Measurements from ENCODE around the gene PSTPIP2.
A peak's percentile ranks its signal among the peaks of the same experiment; 100 is the strongest.
"Not testable (repeated sequence)": the region's sequence is repeated elsewhere in the genome, so short reads cannot be mapped to it uniquely, and the experiment has no call there.

The PSTPIP2 gene

DNA sequence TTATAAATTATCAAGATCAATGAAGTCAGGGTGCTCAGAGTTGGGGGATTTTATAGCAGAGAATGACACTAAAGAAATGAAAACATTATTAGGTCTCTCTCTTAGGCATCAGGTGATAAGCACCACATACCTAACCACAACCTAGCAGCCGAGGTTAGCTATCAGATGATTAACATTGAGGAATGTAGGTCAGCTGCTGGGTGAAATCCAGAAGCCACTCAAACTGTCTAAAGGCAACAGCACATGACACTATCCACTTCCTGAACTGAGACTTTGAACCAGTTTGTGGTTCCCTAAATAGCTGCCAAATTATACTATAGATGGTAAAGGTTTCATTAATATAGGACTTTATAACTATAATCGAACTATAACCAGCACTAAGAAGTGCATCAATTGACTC is 109.6 kb downstream of the PSTPIP2 start:
- H3K27me3 ChIP-seq (ENCODE audit: insufficient read depth, poor library complexity, severe bottlenecking), result no peaks in the 10 kb centered on the region
- H3K27ac ChIP-seq (replicated peaks), result peak overlapping the region; percentile 56
- no peak overlapping the region for H3K4me3 ChIP-seq (replicated peaks; ENCODE audit: insufficient read depth, low read length)
- TF ChIP-seq, protein P1, sequence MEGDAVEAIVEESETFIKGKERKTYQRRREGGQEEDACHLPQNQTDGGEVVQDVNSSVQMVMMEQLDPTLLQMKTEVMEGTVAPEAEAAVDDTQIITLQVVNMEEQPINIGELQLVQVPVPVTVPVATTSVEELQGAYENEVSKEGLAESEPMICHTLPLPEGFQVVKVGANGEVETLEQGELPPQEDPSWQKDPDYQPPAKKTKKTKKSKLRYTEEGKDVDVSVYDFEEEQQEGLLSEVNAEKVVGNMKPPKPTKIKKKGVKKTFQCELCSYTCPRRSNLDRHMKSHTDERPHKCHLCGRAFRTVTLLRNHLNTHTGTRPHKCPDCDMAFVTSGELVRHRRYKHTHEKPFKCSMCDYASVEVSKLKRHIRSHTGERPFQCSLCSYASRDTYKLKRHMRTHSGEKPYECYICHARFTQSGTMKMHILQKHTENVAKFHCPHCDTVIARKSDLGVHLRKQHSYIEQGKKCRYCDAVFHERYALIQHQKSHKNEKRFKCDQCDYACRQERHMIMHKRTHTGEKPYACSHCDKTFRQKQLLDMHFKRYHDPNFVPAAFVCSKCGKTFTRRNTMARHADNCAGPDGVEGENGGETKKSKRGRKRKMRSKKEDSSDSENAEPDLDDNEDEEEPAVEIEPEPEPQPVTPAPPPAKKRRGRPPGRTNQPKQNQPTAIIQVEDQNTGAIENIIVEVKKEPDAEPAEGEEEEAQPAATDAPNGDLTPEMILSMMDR (IDR thresholded peaks at IDR 0.05; ENCODE audit: insufficient read depth, low read length), result no peak
- peak; percentile 73; the same call in 1 of the 2 replicates for TF ChIP-seq SPI1 (IDR thresholded peaks at IDR 0.05; ENCODE audit: borderline replicate concordance, low read depth)
- peak; percentile 63 to 79 for DNase-seq (ENCODE audit: low read depth in 1 of 2, low spot score in 1 of 2)

DNA sequence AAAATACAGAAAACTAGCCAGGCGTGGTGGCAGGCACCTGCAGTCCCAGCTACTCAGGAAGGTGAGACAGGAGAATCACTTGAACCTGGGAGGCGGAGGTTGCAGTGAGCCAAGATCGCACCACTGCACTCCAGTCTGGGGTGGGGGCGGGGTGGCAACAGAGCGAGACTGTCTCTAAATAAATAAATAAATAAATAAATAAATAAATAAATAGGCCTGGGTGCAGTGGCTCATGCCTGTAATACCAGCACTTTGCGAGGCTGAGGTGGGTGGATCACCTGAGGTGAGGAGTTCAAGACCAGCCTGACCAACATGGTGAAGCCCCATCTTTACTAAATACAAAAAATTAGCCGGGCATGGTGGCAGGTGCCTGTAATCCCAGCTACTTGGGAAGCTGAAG is 112.6 kb downstream of the PSTPIP2 start:
- DNase-seq (ENCODE audit: low read depth in 1 of 2, low spot score in 1 of 2); H3K4me3 ChIP-seq (replicated peaks; ENCODE audit: insufficient read depth, low read length); H3K27me3 ChIP-seq (ENCODE audit: insufficient read depth, poor library complexity, severe bottlenecking); H3K27ac ChIP-seq (replicated peaks): not testable (repeated sequence)

DNA sequence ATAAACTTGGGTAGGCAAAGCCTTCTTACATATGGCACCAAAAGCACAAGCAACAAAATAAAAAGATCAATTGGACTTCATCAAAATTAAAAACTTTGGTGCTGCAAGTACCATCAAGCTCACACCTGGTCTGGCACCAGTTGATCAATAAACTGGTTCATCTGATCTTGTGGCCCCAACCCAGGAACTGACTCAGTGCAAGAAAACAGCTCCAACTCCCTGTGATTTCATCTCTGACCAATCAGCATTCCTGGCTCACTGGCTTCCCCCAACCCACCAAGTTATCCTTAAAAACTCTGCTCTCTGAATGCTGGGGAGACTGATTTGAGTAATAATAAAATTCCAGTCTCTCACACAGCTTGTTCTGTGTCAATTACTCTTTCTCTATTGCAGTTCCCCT is 113.3 kb downstream of the PSTPIP2 start:
- TF ChIP-seq, protein P2, sequence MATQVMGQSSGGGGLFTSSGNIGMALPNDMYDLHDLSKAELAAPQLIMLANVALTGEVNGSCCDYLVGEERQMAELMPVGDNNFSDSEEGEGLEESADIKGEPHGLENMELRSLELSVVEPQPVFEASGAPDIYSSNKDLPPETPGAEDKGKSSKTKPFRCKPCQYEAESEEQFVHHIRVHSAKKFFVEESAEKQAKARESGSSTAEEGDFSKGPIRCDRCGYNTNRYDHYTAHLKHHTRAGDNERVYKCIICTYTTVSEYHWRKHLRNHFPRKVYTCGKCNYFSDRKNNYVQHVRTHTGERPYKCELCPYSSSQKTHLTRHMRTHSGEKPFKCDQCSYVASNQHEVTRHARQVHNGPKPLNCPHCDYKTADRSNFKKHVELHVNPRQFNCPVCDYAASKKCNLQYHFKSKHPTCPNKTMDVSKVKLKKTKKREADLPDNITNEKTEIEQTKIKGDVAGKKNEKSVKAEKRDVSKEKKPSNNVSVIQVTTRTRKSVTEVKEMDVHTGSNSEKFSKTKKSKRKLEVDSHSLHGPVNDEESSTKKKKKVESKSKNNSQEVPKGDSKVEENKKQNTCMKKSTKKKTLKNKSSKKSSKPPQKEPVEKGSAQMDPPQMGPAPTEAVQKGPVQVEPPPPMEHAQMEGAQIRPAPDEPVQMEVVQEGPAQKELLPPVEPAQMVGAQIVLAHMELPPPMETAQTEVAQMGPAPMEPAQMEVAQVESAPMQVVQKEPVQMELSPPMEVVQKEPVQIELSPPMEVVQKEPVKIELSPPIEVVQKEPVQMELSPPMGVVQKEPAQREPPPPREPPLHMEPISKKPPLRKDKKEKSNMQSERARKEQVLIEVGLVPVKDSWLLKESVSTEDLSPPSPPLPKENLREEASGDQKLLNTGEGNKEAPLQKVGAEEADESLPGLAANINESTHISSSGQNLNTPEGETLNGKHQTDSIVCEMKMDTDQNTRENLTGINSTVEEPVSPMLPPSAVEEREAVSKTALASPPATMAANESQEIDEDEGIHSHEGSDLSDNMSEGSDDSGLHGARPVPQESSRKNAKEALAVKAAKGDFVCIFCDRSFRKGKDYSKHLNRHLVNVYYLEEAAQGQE (IDR thresholded peaks at IDR 0.05; ENCODE audit: insufficient replicate concordance, low read depth), result no peak
- TF ChIP-seq GABPA (IDR thresholded peaks at IDR 0.05; ENCODE audit: low read depth) (no peak), SPI1 (IDR thresholded peaks at IDR 0.05; ENCODE audit: borderline replicate concordance, low read depth) (no peak), POLR2AphosphoS5 (IDR thresholded peaks at IDR 0.05; ENCODE audit: low read depth) (no peak)
- TF ChIP-seq, protein P1 (IDR thresholded peaks at IDR 0.05; ENCODE audit: insufficient read depth, low read length), result no peak
- H3K4me3 ChIP-seq (replicated peaks; ENCODE audit: insufficient read depth, low read length), result no peak overlapping the region
- DNase-seq (ENCODE audit: low read depth in 1 of 2, low spot score in 1 of 2), result no peak
- H3K27me3 ChIP-seq (ENCODE audit: insufficient read depth, poor library complexity, severe bottlenecking), result no peaks in the 10 kb centered on the region
- H3K27ac ChIP-seq (replicated peaks), result no peak overlapping the region

DNA sequence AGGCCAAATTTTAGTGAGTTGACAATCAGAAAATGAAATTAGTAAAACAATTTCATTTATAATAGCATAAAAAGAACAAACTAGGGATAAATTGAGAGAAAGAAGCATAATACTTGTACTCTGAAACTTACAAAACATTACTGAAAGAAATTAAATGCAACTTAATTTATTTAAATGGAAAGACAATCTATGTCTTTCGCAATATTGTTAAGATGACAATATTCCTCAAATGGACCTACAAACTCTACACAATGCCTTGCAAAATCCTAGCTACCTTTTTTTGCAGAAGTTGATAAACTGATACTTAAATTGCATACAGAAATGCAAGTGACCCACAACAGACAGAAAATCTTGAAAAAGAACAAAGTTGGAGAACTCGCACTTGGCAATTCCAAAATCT is 114.0 kb downstream of the PSTPIP2 start:
- Histone ChIP-seq H3K4me3 (replicated peaks; ENCODE audit: insufficient read depth, low read length) (no peak overlapping the region), H3K27me3 (ENCODE audit: insufficient read depth, poor library complexity, severe bottlenecking) (no peaks in the 10 kb centered on the region), H3K27ac (replicated peaks) (no peak overlapping the region)
- TF ChIP-seq POLR2AphosphoS5 (IDR thresholded peaks at IDR 0.05; ENCODE audit: low read depth) (no peak), SPI1 (IDR thresholded peaks at IDR 0.05; ENCODE audit: borderline replicate concordance, low read depth) (no peak), GABPA (IDR thresholded peaks at IDR 0.05; ENCODE audit: low read depth) (no peak)
- TF ChIP-seq, protein P1 (IDR thresholded peaks at IDR 0.05; ENCODE audit: insufficient read depth, low read length), result no peak
- TF ChIP-seq, protein P2 (IDR thresholded peaks at IDR 0.05; ENCODE audit: insufficient replicate concordance, low read depth), result no peak
- DNase-seq (ENCODE audit: low read depth in 1 of 2, low spot score in 1 of 2), result no peak

Measured in HL-60 (cell line).